Measurements from ENCODE around the gene DMWD.

The DMWD gene

DNA sequence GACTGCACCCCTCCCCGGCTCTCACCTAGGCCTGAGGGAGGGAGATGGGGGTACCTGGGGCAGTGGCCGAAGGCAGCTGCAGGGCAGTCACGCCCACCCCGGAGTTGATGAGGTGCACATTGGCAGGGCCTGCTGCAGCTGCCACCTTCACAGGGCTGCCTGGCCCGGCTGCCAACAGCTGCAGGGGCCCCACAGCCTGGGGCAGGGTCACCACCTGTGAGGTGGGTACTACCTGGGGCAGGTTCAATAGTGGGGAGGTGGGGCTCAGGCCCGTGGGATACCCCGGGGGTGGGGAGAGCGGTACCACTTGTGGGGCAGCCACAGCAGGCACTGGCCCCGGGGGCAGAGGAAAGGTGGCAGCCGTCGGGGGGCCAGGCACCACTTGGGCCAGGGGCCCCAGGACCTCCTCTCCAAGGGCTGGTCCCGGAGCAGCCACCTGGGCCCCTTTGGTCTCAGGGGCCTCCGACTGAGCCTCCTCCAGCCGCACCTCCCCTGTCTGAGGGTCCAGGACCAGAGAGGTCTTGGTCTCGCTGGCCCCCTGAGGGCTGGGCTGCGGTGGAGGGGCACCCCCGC is 26.3 kb downstream of the DMWD start:
- TF ChIP-seq ZFP3 (CRISPR knock-in tag; IDR thresholded peaks at IDR 0.05) = no peak
- TF ChIP-seq, protein P1, sequence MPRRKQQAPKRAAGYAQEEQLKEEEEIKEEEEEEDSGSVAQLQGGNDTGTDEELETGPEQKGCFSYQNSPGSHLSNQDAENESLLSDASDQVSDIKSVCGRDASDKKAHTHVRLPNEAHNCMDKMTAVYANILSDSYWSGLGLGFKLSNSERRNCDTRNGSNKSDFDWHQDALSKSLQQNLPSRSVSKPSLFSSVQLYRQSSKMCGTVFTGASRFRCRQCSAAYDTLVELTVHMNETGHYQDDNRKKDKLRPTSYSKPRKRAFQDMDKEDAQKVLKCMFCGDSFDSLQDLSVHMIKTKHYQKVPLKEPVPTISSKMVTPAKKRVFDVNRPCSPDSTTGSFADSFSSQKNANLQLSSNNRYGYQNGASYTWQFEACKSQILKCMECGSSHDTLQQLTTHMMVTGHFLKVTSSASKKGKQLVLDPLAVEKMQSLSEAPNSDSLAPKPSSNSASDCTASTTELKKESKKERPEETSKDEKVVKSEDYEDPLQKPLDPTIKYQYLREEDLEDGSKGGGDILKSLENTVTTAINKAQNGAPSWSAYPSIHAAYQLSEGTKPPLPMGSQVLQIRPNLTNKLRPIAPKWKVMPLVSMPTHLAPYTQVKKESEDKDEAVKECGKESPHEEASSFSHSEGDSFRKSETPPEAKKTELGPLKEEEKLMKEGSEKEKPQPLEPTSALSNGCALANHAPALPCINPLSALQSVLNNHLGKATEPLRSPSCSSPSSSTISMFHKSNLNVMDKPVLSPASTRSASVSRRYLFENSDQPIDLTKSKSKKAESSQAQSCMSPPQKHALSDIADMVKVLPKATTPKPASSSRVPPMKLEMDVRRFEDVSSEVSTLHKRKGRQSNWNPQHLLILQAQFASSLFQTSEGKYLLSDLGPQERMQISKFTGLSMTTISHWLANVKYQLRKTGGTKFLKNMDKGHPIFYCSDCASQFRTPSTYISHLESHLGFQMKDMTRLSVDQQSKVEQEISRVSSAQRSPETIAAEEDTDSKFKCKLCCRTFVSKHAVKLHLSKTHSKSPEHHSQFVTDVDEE (CRISPR knock-in tag; IDR thresholded peaks at IDR 0.05) = no peak
- TF ChIP-seq ZFP30 (CRISPR knock-in tag; IDR thresholded peaks at IDR 0.05) = no peak
- TF ChIP-seq, protein P2, sequence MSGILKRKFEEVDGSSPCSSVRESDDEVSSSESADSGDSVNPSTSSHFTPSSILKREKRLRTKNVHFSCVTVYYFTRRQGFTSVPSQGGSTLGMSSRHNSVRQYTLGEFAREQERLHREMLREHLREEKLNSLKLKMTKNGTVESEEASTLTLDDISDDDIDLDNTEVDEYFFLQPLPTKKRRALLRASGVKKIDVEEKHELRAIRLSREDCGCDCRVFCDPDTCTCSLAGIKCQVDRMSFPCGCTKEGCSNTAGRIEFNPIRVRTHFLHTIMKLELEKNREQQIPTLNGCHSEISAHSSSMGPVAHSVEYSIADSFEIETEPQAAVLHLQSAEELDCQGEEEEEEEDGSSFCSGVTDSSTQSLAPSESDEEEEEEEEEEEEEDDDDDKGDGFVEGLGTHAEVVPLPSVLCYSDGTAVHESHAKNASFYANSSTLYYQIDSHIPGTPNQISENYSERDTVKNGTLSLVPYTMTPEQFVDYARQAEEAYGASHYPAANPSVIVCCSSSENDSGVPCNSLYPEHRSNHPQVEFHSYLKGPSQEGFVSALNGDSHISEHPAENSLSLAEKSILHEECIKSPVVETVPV (CRISPR knock-in tag; IDR thresholded peaks at IDR 0.05) = no peak
- TF ChIP-seq ZNF8 (CRISPR knock-in tag; IDR thresholded peaks at IDR 0.05) = no peak
- ATAC-seq = no peak

DNA sequence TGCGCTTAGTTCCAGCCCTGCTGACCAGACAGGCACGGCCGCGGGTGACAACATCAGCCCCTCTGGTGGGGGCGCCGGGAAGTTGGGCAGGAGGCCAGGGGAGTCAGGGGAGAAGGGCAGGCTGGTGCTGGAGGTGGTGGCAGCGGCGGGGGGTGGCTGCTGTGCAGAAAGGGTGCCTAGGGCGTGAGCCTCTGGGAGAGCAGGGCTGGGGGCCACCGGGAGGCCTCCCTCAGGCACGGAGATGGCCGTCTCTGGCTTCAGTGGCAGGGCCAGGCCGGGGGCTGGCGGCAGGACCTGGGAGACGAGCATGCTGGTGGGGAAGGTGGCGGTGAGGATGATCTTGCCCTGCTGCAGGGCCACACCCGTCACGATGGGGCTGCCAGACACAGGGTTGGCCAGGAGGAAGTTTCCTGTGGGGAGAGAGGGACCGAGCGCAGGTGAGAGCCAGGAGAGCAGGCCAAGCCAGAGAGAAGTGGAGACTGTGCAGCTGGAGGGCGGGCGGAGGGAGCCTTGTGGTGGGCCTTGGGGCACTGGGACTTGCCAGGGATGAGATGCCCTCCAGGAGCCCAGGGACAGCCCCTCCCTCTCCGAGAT is 26.8 kb downstream of the DMWD start:
- TF ChIP-seq RARB (CRISPR knock-in tag; IDR thresholded peaks at IDR 0.05) (no peak), BACH2 (CRISPR knock-in tag; IDR thresholded peaks at IDR 0.05; ENCODE audit: borderline replicate concordance) (no peak)
- ATAC-seq = no peak

GRCh38 chr19:45764945-45765701 is 27.5 kb downstream of the DMWD start:
- ATAC-seq = no peak

GRCh38 chr19:45764475-45764874 is 28.2 kb downstream of the DMWD start:
- ATAC-seq = no peak
- TF ChIP-seq RARB (CRISPR knock-in tag; IDR thresholded peaks at IDR 0.05) (no peak), PATZ1 (CRISPR knock-in tag; IDR thresholded peaks at IDR 0.05; ENCODE audit: borderline replicate concordance) (no peak), GLIS3 (CRISPR knock-in tag; IDR thresholded peaks at IDR 0.05) (no peak)

More at GRCh38 chr19:45764945-45765701, 27.5 kb downstream of the DMWD start:
- TF ChIP-seq RARB (CRISPR knock-in tag; IDR thresholded peaks at IDR 0.05) (no peak), CREB5 (CRISPR knock-in tag; IDR thresholded peaks at IDR 0.05; ENCODE audit: low read depth) (no peak), ZNF565 (CRISPR knock-in tag; conservative IDR thresholded peaks at IDR 0.05; ENCODE audit: low read depth) (no peak), ZFP3 (CRISPR knock-in tag; IDR thresholded peaks at IDR 0.05) (no peak), ISL1 (CRISPR knock-in tag; IDR thresholded peaks at IDR 0.05) (no peak), SNAI2 (CRISPR knock-in tag; IDR thresholded peaks at IDR 0.05) (no peak), GLIS3 (CRISPR knock-in tag; IDR thresholded peaks at IDR 0.05) (no peak)
- TF ChIP-seq, protein P3, sequence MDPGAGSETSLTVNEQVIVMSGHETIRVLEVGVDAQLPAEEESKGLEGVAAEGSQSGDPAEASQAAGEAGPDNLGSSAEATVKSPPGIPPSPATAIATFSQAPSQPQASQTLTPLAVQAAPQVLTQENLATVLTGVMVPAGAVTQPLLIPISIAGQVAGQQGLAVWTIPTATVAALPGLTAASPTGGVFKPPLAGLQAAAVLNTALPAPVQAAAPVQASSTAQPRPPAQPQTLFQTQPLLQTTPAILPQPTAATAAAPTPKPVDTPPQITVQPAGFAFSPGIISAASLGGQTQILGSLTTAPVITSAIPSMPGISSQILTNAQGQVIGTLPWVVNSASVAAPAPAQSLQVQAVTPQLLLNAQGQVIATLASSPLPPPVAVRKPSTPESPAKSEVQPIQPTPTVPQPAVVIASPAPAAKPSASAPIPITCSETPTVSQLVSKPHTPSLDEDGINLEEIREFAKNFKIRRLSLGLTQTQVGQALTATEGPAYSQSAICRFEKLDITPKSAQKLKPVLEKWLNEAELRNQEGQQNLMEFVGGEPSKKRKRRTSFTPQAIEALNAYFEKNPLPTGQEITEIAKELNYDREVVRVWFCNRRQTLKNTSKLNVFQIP (CRISPR knock-in tag; IDR thresholded peaks at IDR 0.05; ENCODE audit: borderline replicate concordance, low read depth) = no peak

Data from SK-N-SH treated with all-trans-retinoic acid at 6 μM for 48 hours (cell line).